Immature natural killer cell (primary cell): ENCODE results near the gene ACTL8. TPM values are rescaled to one million over a fixed set of nuclear protein-coding genes. Genes with fewer than 3 reads are reported as not detected.

Experiments used
- DNase-seq, 3 donors: peaks; one replicate each; pipeline ENCODE4 v3.0.0; 2022; ENCODE audit warnings: mixed read lengths in 1 of 3
- H3K27ac Mint-ChIP-seq, 6 donors: one replicate each; pipeline ENCODE4 v1.8.0; 2020; ENCODE audit warnings: mixed read lengths in 6 of 6, mild to moderate bottlenecking in 5 of 6, inconsistent platforms in 4 of 6, moderate library complexity in 3 of 6
- H3K27me3 Mint-ChIP-seq, 3 donors: one replicate each; pipeline ENCODE4 v1.8.0; 2020 to 2021; ENCODE audit warnings: low read depth in 3 of 3, mild to moderate bottlenecking in 3 of 3, mixed read lengths in 3 of 3, moderate library complexity in 3 of 3, inconsistent platforms in 1 of 3
- H3K36me3 Mint-ChIP-seq, 3 donors: one replicate each; pipeline ENCODE4 v1.8.0; 2020; ENCODE audit warnings: mixed read lengths in 3 of 3, inconsistent platforms in 2 of 3, mild to moderate bottlenecking in 2 of 3
- H3K4me1 Mint-ChIP-seq, 2 donors: one replicate each; pipeline ENCODE4 v1.8.0; 2020; ENCODE audit warnings: inconsistent platforms in 2 of 2, mild to moderate bottlenecking in 2 of 2, mixed read lengths in 2 of 2, moderate library complexity in 1 of 2
- H3K4me3 Mint-ChIP-seq, 5 donors: one replicate each; pipeline ENCODE4 v1.8.0; 2020; ENCODE audit warnings: mild to moderate bottlenecking in 5 of 5, mixed read lengths in 5 of 5, inconsistent platforms in 3 of 5, moderate library complexity in 3 of 5
- H3K9me3 Mint-ChIP-seq, 6 donors: one replicate each; pipeline ENCODE4 v1.8.0; 2020; ENCODE audit warnings: mild to moderate bottlenecking in 6 of 6, mixed read lengths in 6 of 6, inconsistent platforms in 4 of 6, moderate library complexity in 3 of 6
- polyA plus RNA-seq, 3 donors: library from polyadenylated mRNA; unstranded; fragments of 300-500 nt; fragmentation: Illumina TruSeq; gene quantifications; one replicate each; pipeline ENCODE4 v1.2.3, GENCODE V29; 2021

The ACTL8 gene
- polyA plus RNA-seq, 3 donors from 2014 or later = not detected

- DNase-seq = no peak
- Mint-ChIP-seq H3K4me1 (no peaks in the 10 kb centered on the region), H3K9me3 (peaks cover 0 to 1% (median 0%) of the 10 kb centered on the region in 6 donors), H3K27ac (no peak overlapping the region), H3K4me3 (no peak overlapping the region), H3K36me3 (no peaks in the 10 kb centered on the region), H3K27me3 (peaks cover 1 to 8% (median 8%) of the 10 kb centered on the region in 3 donors)
Observed at GRCh38 chr1:17857109-17857499, 102.0 kb downstream of the ACTL8 start.

DNA sequence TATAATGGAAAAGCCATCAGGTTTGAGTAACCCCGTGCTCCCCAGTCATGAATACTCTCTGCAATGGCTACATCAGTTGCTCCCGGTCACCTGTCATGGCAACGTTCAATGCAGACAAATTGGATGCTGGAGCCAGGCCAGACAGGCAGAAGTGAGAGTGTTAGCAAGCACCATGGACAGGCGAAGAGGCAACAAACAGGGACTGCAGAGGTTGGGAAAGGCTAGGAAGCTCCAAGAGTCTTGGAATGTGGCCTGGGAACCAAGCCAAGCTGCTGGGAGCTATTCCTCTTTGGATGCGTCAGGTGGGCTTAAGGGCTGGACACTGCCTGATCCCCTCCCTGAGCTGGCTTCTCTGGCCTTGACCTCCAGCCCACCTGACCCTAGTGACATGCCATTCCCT, 102.9 kb downstream of the ACTL8 start:
- Mint-ChIP-seq H3K4me1 (no peaks in the 10 kb centered on the region), H3K27ac (no peak overlapping the region), H3K27me3 (peaks cover 1 to 8% (median 4%) of the 10 kb centered on the region in 3 donors), H3K36me3 (no peaks in the 10 kb centered on the region), H3K9me3 (peaks cover 0 to 1% (median 0%) of the 10 kb centered on the region in 6 donors), H3K4me3 (no peak overlapping the region)
- no peak for DNase-seq

- no peaks in the 10 kb centered on the region for H3K36me3 Mint-ChIP-seq
- no peaks in the 10 kb centered on the region for H3K4me1 Mint-ChIP-seq
- peaks cover 0 to 1% (median 0%) of the 10 kb centered on the region in 6 donors for H3K9me3 Mint-ChIP-seq
- no peak for DNase-seq
- no peak overlapping the region for H3K4me3 Mint-ChIP-seq
- no peak overlapping the region for H3K27ac Mint-ChIP-seq
- H3K27me3 Mint-ChIP-seq = peaks cover 1 to 8% (median 4%) of the 10 kb centered on the region in 3 donors
Observed at GRCh38 chr1:17860812-17861211, 105.7 kb downstream of the ACTL8 start.

- H3K4me1 Mint-ChIP-seq = no peaks in the 10 kb centered on the region
- no peak for DNase-seq
- peaks cover 1 to 8% (median 4%) of the 10 kb centered on the region in 3 donors for H3K27me3 Mint-ChIP-seq
- no peaks in the 10 kb centered on the region for H3K36me3 Mint-ChIP-seq
- H3K27ac Mint-ChIP-seq = no peak overlapping the region
- peaks cover 0 to 1% (median 0%) of the 10 kb centered on the region in 6 donors for H3K9me3 Mint-ChIP-seq
- no peak overlapping the region for H3K4me3 Mint-ChIP-seq
Observed at GRCh38 chr1:17861685-17862084, 106.6 kb downstream of the ACTL8 start.

DNA sequence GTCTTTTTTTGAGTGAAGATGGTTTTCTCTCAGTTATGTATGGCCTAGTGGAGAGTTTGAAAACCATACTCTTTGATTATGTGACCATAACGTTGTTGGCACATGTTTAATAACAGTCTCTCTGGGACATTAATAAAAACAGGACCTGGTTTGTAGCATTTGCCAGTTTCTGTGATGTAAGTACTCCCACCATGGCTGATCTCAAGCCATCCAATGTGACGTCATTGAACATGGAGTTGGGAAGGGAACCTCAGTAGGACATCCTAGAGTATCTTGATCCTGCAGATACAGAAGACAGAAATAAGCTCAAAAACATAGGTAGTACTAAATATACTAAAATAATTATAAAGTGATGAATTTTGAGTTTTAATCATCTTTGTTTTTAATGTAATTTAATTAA, 107.0 kb downstream of the ACTL8 start:
- H3K9me3 Mint-ChIP-seq = peaks cover 0 to 1% (median 0%) of the 10 kb centered on the region in 6 donors
- no peaks in the 10 kb centered on the region for H3K4me1 Mint-ChIP-seq
- DNase-seq = no peak
- H3K27ac Mint-ChIP-seq = no peak overlapping the region
- H3K36me3 Mint-ChIP-seq = no peaks in the 10 kb centered on the region
- peaks cover 1 to 9% (median 4%) of the 10 kb centered on the region in 3 donors for H3K27me3 Mint-ChIP-seq
- no peak overlapping the region for H3K4me3 Mint-ChIP-seq

DNA sequence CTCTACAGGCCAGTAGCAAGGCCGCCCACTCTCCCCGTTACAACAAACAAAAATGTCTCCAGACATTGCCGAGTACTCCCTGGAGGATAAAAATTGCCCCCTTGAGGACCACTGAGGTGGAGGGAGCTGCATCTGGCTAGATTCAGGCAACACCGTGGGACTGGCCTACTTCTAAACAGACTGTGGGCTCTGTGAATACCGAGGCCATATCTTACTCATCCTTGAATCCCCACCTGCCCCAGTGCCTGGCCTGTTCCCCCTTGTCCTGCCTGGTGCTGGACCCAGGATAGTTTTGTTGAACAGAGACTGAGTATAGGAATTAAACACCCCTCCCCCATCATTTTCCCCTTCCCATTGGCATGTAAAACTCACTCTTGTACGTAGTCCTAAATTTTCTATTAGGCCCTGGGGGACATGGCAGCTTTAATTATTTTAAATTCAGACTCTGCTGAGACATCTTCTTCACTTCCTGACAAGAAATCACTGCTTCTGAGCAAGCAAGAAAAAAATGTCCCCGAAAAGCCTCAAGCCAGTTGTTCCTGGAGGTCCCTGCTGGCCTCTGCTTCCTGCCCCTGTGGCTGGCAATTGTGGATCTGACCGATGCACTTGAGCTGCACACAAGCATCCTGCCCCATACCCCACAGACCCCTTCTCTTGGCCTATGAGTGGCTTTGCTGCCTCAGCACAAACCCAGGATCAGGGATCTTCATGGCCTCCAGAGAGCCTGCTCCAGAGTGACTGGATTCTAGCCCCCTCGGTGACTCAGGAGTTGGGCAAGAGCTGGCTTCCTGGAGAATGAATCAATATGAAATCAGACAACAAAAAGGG, 111.0 kb downstream of the ACTL8 start:
- no peaks in the 10 kb centered on the region for H3K36me3 Mint-ChIP-seq
- no peak for DNase-seq
- H3K4me3 Mint-ChIP-seq = no peak overlapping the region
- H3K27ac Mint-ChIP-seq = no peak overlapping the region
- H3K9me3 Mint-ChIP-seq = no peaks in the 10 kb centered on the region
- peaks cover 0 to 7% (median 2%) of the 10 kb centered on the region in 3 donors for H3K27me3 Mint-ChIP-seq
- no peaks in the 10 kb centered on the region for H3K4me1 Mint-ChIP-seq

- no peak overlapping the region for H3K27ac Mint-ChIP-seq
- no peaks in the 10 kb centered on the region for H3K36me3 Mint-ChIP-seq
- H3K4me1 Mint-ChIP-seq = no peaks in the 10 kb centered on the region
- no peak for DNase-seq
- H3K9me3 Mint-ChIP-seq = no peaks in the 10 kb centered on the region
- peaks cover 0 to 7% (median 2%) of the 10 kb centered on the region in 3 donors for H3K27me3 Mint-ChIP-seq
- H3K4me3 Mint-ChIP-seq = no peak overlapping the region
Observed at GRCh38 chr1:17866740-17867029, 111.6 kb downstream of the ACTL8 start.

GRCh38 chr1:17867470-17867869, 112.3 kb downstream of the ACTL8 start:
- Mint-ChIP-seq H3K27me3 (peaks cover 0 to 7% (median 2%) of the 10 kb centered on the region in 3 donors), H3K9me3 (no peaks in the 10 kb centered on the region), H3K36me3 (no peaks in the 10 kb centered on the region), H3K27ac (no peak overlapping the region), H3K4me3 (no peak overlapping the region), H3K4me1 (no peaks in the 10 kb centered on the region)
- no peak for DNase-seq

DNA sequence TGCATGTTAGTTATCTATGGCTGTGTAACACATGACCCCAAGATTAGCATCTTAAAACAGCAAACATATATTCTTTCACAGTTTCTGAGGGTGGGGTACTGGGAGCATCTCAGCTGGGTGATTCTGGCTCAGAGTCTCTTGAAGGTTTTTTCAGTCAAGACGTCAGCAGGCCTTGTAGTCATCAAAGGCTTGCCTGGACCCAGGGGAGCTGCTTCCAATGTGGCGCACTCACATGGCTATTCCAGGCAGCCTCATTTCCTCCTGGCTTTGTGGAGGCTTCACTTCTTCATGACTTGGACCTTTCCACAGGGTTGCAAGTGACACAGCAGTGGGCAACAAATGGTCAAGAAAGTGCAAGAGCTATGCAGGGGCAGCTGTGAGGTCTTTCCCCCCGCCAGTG, 114.7 kb downstream of the ACTL8 start:
- Mint-ChIP-seq H3K4me3 (no peak overlapping the region), H3K27me3 (peaks cover 0 to 7% (median 2%) of the 10 kb centered on the region in 3 donors), H3K9me3 (peaks cover 0 to 1% (median 0%) of the 10 kb centered on the region in 6 donors), H3K27ac (no peak overlapping the region), H3K36me3 (no peaks in the 10 kb centered on the region), H3K4me1 (no peaks in the 10 kb centered on the region)
- no peak for DNase-seq

DNA sequence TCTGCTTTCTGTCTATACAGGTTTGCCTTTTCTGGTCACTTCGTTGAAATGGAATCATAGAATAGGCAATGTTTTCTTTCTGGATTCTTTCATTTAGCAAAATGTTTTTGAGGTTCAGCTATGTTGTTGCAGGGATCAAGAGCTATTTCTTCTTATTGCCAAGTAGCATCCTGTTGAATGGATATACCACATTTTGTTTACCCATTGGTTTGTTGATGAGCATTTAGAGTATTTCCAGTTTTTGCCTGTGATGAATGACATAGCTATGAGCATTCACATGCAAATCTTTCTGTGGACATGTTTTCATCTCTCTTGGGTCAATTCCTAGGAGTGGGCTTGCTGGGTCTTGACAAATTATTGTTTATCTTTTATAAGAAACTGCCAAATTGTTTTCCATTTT, 115.5 kb downstream of the ACTL8 start:
- Mint-ChIP-seq H3K4me1 (no peaks in the 10 kb centered on the region), H3K27ac (no peak overlapping the region), H3K36me3 (no peaks in the 10 kb centered on the region), H3K4me3 (no peak overlapping the region), H3K9me3 (peaks cover 0 to 1% (median 0%) of the 10 kb centered on the region in 6 donors), H3K27me3 (peaks cover 0 to 7% (median 4%) of the 10 kb centered on the region in 3 donors)
- no peak for DNase-seq

- H3K27me3 Mint-ChIP-seq = peaks cover 0 to 5% (median 1%) of the 10 kb centered on the region in 3 donors
- no peak overlapping the region for H3K27ac Mint-ChIP-seq
- H3K36me3 Mint-ChIP-seq = no peaks in the 10 kb centered on the region
- H3K4me1 Mint-ChIP-seq = no peaks in the 10 kb centered on the region
- H3K4me3 Mint-ChIP-seq = no peak overlapping the region
- DNase-seq = no peak
- H3K9me3 Mint-ChIP-seq = peaks cover 0 to 1% (median 0%) of the 10 kb centered on the region in 6 donors
Observed at GRCh38 chr1:17873007-17873675, 118.0 kb downstream of the ACTL8 start.

GRCh38 chr1:17874231-17874630, 119.1 kb downstream of the ACTL8 start:
- Mint-ChIP-seq H3K4me1 (no peaks in the 10 kb centered on the region), H3K36me3 (no peaks in the 10 kb centered on the region), H3K27me3 (peaks cover 0 to 7% (median 1%) of the 10 kb centered on the region in 3 donors), H3K27ac (no peak overlapping the region), H3K9me3 (peaks cover 0 to 1% (median 0%) of the 10 kb centered on the region in 6 donors), H3K4me3 (no peak overlapping the region)
- DNase-seq = no peak

DNA sequence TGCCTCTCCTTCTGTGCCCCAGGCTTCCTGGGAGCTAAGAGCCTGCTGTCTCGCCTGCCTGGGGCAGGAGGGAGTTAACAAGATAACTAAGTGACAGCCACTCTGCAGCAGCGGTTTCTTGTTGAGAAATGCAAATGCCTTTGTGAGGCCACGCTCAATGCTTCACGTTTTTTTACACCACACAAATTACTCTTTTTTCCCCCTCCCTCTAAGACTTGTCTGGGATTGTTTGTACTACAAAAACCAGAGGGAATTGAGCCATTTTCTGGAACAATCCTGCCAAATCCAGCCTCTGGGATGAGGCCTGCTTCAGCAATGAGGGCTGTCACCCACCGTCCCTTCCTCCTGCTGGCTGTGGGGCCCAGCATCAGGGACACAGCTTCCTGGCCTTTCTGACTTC, 119.6 kb downstream of the ACTL8 start:
- Mint-ChIP-seq H3K4me1 (no peaks in the 10 kb centered on the region), H3K27me3 (peaks cover 0 to 8% (median 1%) of the 10 kb centered on the region in 3 donors), H3K36me3 (no peaks in the 10 kb centered on the region), H3K4me3 (no peak overlapping the region), H3K9me3 (peaks cover 0 to 1% (median 0%) of the 10 kb centered on the region in 6 donors), H3K27ac (no peak overlapping the region)
- DNase-seq = no peak

GRCh38 chr1:17875171-17875881, 120.2 kb downstream of the ACTL8 start:
- Mint-ChIP-seq H3K4me1 (no peaks in the 10 kb centered on the region), H3K36me3 (no peaks in the 10 kb centered on the region), H3K27me3 (peaks cover 0 to 9% (median 1%) of the 10 kb centered on the region in 3 donors), H3K4me3 (no peak overlapping the region), H3K9me3 (peaks cover 0 to 1% (median 0%) of the 10 kb centered on the region in 6 donors), H3K27ac (no peak overlapping the region)
- DNase-seq = no peak
